Natural killer cell (primary cell): ENCODE measurements around the gene EZH1. TPM values are rescaled to one million over a fixed set of nuclear protein-coding genes. Genes with fewer than 3 reads are reported as not detected.

Experiments used
- ATAC-seq, 3 donors: fragments of 150-1000 bp in 2 of 3; fragments of 200-7000 bp in 1 of 3; cut with Tn5 transposase; 1 replicate in 1 of 3; 2 replicates in 2 of 3; pipeline ENCODE4 v1.10.0; 2021; ENCODE audit warnings: mild to moderate bottlenecking in 2 of 3, moderate library complexity in 2 of 3
- DNase-seq, 2 donors: peaks; one replicate each; pipeline versions ENCODE4 v3.0.0 to v3.0.0-alpha.2; 2013 to 2021; ENCODE audit warnings: mixed read lengths in 1 of 2
- H3K27ac ChIP-seq: one replicate; pipeline ENCODE4 v1.5.1; 2013; ENCODE audit warnings: mild to moderate bottlenecking, low read length
- H3K27me3 ChIP-seq: one replicate; pipeline ENCODE4 v1.6.1; 2013; ENCODE audit warnings: low read length; ENCODE audit not compliant: control insufficient read depth, insufficient read depth
- H3K36me3 ChIP-seq: one replicate; pipeline ENCODE4 v1.6.1; 2013; ENCODE audit warnings: low read length; ENCODE audit not compliant: control insufficient read depth, insufficient read depth
- H3K4me1 ChIP-seq: one replicate; pipeline ENCODE4 v1.6.1; 2013; ENCODE audit warnings: low read length; ENCODE audit not compliant: control insufficient read depth, insufficient read depth
- H3K4me3 ChIP-seq: one replicate; pipeline ENCODE4 v1.5.1; 2013; ENCODE audit warnings: low read length
- H3K9me3 ChIP-seq: one replicate; pipeline ENCODE4 v1.6.1; 2013; ENCODE audit warnings: low read length; ENCODE audit not compliant: control insufficient read depth, insufficient read depth
- H3K27ac Mint-ChIP-seq, 2 donors: one replicate each; pipeline ENCODE4 v1.8.0; 2022; ENCODE audit warnings: mild to moderate bottlenecking in 2 of 2, mixed read lengths in 2 of 2, moderate library complexity in 1 of 2
- H3K27me3 Mint-ChIP-seq, 2 donors: one replicate each; pipeline ENCODE4 v1.8.0; 2022; ENCODE audit warnings: low read depth in 2 of 2, mixed read lengths in 2 of 2
- H3K36me3 Mint-ChIP-seq: one replicate; pipeline ENCODE4 v1.8.0; 2022; ENCODE audit warnings: mixed read lengths
- H3K4me1 Mint-ChIP-seq, 2 donors: one replicate each; pipeline ENCODE4 v1.8.0; 2022; ENCODE audit warnings: mixed read lengths in 2 of 2
- H3K4me3 Mint-ChIP-seq: one replicate; pipeline ENCODE4 v1.8.0; 2022; ENCODE audit warnings: mild to moderate bottlenecking, moderate library complexity, mixed read lengths
- H3K9me3 Mint-ChIP-seq, 2 donors: one replicate each; pipeline ENCODE4 v1.8.0; 2022; ENCODE audit warnings: mixed read lengths in 2 of 2
- WGBS: methylation state at CpG from one replicate; pipeline ENCODE4 v1.1.7; 2013; ENCODE audit warnings: missing lambda C conversion rate; ENCODE audit not compliant: insufficient coverage; 5-methylcytosine and 5-hydroxymethylcytosine counted together
- intact Hi-C: fragments of 100-400 bp; cut with micrococcal nuclease; formaldehyde crosslinking; loops from one replicate; pipeline ENCODE4 v1.14.2; 2022
- total RNA-seq, 4 donors: library from RNA; stranded (reverse); fragments of 120-200 nt in 1 of 4; gene quantifications; one replicate each; pipeline versions ENCODE4 v1.2.3 to v1.2.4, GENCODE V29; 2013 to 2022
- TF ChIP-seq, protein P1 (sequence below): fragments of 200-600 bp; IDR thresholded peaks from one replicate; pipeline ENCODE4 v1.8.0; 2022; ENCODE audit warnings: antibody characterized with exemption

EZH1 gene
- total RNA-seq, 3 donors from 2014 or later (not counting 1 experiment from before 2014, with no cell fraction given) = 68.8 to 92.7 (median 74.1) TPM

- no peak for ATAC-seq
- Mint-ChIP-seq H3K27ac (peak within 1 kb of the TSS in 1 of 2 donors; percentile 58), H3K4me1 (peaks cover 21 to 45% of the 10 kb centered on the region in 2 donors), H3K4me3 (peak within 1 kb of the TSS; percentile 41), H3K9me3 (no peaks in the 10 kb centered on the region), H3K27me3 (peaks cover 34 to 37% of the 10 kb centered on the region in 2 donors), H3K36me3 (no peaks in the 10 kb centered on the region)
- 9% methylated on average over 22 of the region's 22 CpGs for WGBS
- H3K4me1 ChIP-seq = peaks cover 62% of the 10 kb centered on the region
- intact Hi-C loops = no loop called here
- no peak within 1 kb of the TSS for H3K27ac ChIP-seq
- no peak within 1 kb of the TSS for H3K4me3 ChIP-seq
- peak in 1 of 2 donors; percentile 50 for DNase-seq
- no peaks in the 10 kb centered on the region for H3K9me3 ChIP-seq
- no peaks in the 10 kb centered on the region for H3K36me3 ChIP-seq
- peaks cover 26% of the 10 kb centered on the region for H3K27me3 ChIP-seq
- TF ChIP-seq, protein P1, sequence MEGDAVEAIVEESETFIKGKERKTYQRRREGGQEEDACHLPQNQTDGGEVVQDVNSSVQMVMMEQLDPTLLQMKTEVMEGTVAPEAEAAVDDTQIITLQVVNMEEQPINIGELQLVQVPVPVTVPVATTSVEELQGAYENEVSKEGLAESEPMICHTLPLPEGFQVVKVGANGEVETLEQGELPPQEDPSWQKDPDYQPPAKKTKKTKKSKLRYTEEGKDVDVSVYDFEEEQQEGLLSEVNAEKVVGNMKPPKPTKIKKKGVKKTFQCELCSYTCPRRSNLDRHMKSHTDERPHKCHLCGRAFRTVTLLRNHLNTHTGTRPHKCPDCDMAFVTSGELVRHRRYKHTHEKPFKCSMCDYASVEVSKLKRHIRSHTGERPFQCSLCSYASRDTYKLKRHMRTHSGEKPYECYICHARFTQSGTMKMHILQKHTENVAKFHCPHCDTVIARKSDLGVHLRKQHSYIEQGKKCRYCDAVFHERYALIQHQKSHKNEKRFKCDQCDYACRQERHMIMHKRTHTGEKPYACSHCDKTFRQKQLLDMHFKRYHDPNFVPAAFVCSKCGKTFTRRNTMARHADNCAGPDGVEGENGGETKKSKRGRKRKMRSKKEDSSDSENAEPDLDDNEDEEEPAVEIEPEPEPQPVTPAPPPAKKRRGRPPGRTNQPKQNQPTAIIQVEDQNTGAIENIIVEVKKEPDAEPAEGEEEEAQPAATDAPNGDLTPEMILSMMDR = no peak
These were observed 62.7 kb downstream of the EZH1 start, which contains the start of gene CNTNAP1 for GRCh38 chr17:42681976-42682721. TSS of gene CNTNAP1 (plus strand) at chr17:42682531. CDS start at chr17:42682830, 299 bp downstream.

- no peaks in the 10 kb centered on the region for H3K36me3 Mint-ChIP-seq
- Histone ChIP-seq H3K9me3 (no peaks in the 10 kb centered on the region), H3K36me3 (no peaks in the 10 kb centered on the region), H3K4me1 (peaks cover 78% of the 10 kb centered on the region), H3K27ac (no peak overlapping the region), H3K27me3 (peaks cover 39% of the 10 kb centered on the region), H3K4me3 (no peak overlapping the region)
- intact Hi-C loops = no loop called here
- DNase-seq (no peak), ATAC-seq (no peak)
- TF ChIP-seq, protein P1 = no peak
- H3K4me1 Mint-ChIP-seq = peaks cover 25 to 56% of the 10 kb centered on the region in 2 donors
- H3K9me3 Mint-ChIP-seq = no peaks in the 10 kb centered on the region
- peak overlapping the region; percentile 77 for H3K4me3 Mint-ChIP-seq
- WGBS = 78% methylated on average over 20 of the region's 20 CpGs
- peak overlapping the region; percentile 50 to 81 for H3K27ac Mint-ChIP-seq
- H3K27me3 Mint-ChIP-seq = peaks cover 31 to 37% of the 10 kb centered on the region in 2 donors
These were observed 64.5 kb downstream of the EZH1 start for GRCh38 chr17:42680331-42680808.

DNA sequence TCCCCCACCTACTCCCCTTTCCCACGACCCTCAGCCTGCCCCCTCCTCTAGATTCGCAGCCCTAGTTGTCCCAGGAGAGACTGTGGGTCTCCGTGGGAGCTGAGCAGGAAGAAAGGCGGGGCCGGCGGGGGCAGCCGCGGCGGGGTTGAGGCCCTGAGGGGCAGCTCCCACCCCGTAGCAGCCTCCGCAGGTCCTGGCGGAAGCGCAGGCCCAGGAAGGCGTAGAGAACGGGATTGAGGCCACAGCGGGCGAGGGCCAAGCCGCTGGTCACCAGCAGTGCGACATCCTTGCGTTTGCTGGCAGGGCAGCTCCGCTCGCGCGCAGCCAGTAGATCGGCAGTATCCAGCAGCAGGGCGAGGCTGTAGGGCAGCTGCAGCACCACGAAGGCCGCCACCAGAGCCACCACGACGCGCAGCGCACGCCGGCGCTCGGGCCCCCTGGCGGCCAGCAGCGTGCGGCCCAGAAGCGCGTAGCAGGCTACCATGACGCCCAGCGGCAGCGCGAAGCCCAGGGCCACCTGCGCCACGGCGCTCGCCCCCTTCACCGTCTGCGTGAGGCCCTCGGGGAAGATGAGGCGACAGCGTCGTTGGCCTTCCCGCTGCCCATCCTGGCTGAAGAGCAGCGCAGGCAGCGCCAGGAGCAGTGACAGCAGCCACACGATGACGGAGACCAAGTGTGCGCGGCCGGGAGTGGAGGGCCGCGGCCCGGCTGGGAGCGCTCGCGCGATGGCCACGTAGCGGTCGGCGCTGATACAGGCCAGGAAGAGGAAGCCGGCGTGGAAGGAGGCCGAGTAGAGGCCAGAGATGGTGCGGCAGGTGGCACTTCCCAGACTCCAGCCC lies 65.1 kb downstream of the EZH1 start:
- Mint-ChIP-seq H3K36me3 (no peaks in the 10 kb centered on the region), H3K4me3 (peak overlapping the region; percentile 75), H3K27me3 (peaks cover 27 to 42% of the 10 kb centered on the region in 2 donors), H3K4me1 (peaks cover 25 to 58% of the 10 kb centered on the region in 2 donors), H3K27ac (peak overlapping the region; percentile 41 to 81), H3K9me3 (no peaks in the 10 kb centered on the region)
- TF ChIP-seq, protein P1 = peak; percentile 86
- 7% methylated on average over 78 of the region's 78 CpGs for WGBS
- no peaks in the 10 kb centered on the region for H3K9me3 ChIP-seq
- peak overlapping the region; percentile 31 for H3K4me3 ChIP-seq
- peak; percentile 74 to 90 for DNase-seq
- intact Hi-C loops = loop anchor here (1.0 to 2.0 kb wide), 2 partner anchors 71 to 101 kb away; partner anchors contain the start of genes RETREG3 and TUBG1
- H3K36me3 ChIP-seq = no peaks in the 10 kb centered on the region
- peaks cover 83% of the 10 kb centered on the region for H3K4me1 ChIP-seq
- peak overlapping the region; percentile 58 for H3K27ac ChIP-seq
- peak; percentile 46 to 69 (median 58) for ATAC-seq
- H3K27me3 ChIP-seq = peaks cover 40% of the 10 kb centered on the region
